Subcutaneous abdominal adipose tissue (tissue), 5 donors: ENCODE measurements around the gene VPS8.

Experiments
- H3K27ac ChIP-seq: one replicate; pipeline ENCODE4 v1.7.0; 2013; ENCODE audit warnings: low read depth, mild to moderate bottlenecking, inconsistent platforms, low read length, moderate library complexity
- H3K27me3 ChIP-seq, 5 donors: one replicate each; pipeline ENCODE4 v1.7.0; 2013; ENCODE audit warnings: low read length in 5 of 5, inconsistent platforms in 1 of 5; ENCODE audit not compliant: control insufficient read depth in 5 of 5, insufficient read depth in 4 of 5
- H3K36me3 ChIP-seq, 5 donors: one replicate each; pipeline ENCODE4 v1.7.0; 2013; ENCODE audit warnings: low read length in 5 of 5; ENCODE audit not compliant: control insufficient read depth in 5 of 5, insufficient read depth in 5 of 5
- H3K4me1 ChIP-seq, 5 donors: one replicate each; pipeline ENCODE4 v1.7.0; 2013; ENCODE audit warnings: low read length in 5 of 5, mild to moderate bottlenecking in 3 of 5, moderate library complexity in 1 of 5; ENCODE audit not compliant: control insufficient read depth in 5 of 5, insufficient read depth in 5 of 5
- H3K4me3 ChIP-seq, 5 donors: one replicate each; pipeline ENCODE4 v1.7.0; 2013; ENCODE audit warnings: low read length in 5 of 5, low read depth in 1 of 5
- H3K9ac ChIP-seq, 5 donors: one replicate each; pipeline ENCODE4 v1.7.0; 2013; ENCODE audit warnings: low read length in 5 of 5, mild to moderate bottlenecking in 4 of 5, moderate library complexity in 3 of 5
- H3K9me3 ChIP-seq, 5 donors: one replicate each; pipeline ENCODE4 v1.7.0; 2013; ENCODE audit warnings: low read length in 5 of 5; ENCODE audit not compliant: control insufficient read depth in 5 of 5
- donor health status: healthy.
- donor health status: healthy.
- donor health status: healthy.
- donor health status: healthy.
- donor health status: healthy.

VPS8 gene

DNA sequence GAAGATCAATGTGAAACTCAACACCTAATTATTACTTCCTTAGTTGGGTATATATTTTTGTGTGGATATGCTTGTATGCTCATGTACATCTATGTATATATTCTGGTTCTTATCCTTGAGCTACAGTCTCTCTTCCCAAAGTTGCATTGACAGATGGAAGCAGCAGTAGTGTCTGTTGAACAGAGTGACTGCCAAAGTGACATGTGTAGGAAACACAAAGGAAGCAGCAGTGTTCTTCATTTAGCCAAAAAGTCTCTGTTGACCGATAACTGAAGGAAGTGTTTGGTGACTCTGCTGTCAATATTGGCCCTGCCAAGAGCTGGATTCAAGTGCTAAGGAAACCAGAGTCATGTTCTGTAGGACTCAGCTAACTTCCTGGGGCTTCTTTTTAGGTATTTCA lies 217.1 kb downstream of the VPS8 start:
- H3K36me3 ChIP-seq, result peaks cover 4 to 40% (median 19%) of the 10 kb centered on the region in 5 donors
- H3K27ac ChIP-seq, result no peak overlapping the region

DNA sequence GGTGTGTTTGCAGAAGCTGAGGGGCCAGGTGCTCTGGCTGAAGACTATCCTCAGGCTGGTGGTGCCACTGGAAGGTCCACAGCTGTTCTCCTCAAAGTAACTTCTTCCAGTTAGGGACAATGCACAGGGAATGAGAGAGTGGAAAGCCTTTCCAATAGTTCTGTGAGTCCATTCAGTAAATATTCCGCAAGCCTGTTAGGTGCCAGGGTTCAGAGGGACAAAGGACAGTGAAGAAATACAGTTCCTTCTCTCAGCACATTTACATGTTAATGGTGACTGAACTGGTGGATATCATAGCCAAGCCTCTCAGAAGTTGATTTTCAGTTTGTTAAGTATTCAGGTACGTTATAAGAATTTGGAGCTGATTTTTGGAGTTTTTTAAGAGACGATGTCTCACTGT lies 218.4 kb downstream of the VPS8 start:
- Histone ChIP-seq H3K9ac (no peak overlapping the region), H3K4me1 (no peaks in the 10 kb centered on the region), H3K36me3 (peaks cover 4 to 32% (median 13%) of the 10 kb centered on the region in 5 donors), H3K27me3 (no peaks in the 10 kb centered on the region), H3K4me3 (no peak overlapping the region), H3K27ac (no peak overlapping the region), H3K9me3 (no peaks in the 10 kb centered on the region)

More for the DNA sequence above, 217.1 kb downstream of the VPS8 start:
- H3K27me3 ChIP-seq, result no peaks in the 10 kb centered on the region
- no peak overlapping the region for H3K9ac ChIP-seq
- H3K4me3 ChIP-seq, result no peak overlapping the region
- H3K9me3 ChIP-seq, result no peaks in the 10 kb centered on the region
- no peaks in the 10 kb centered on the region for H3K4me1 ChIP-seq

- Histone ChIP-seq H3K27ac (no peak overlapping the region), H3K9ac (no peak overlapping the region), H3K4me1 (no peaks in the 10 kb centered on the region), H3K4me3 (no peak overlapping the region), H3K9me3 (no peaks in the 10 kb centered on the region), H3K27me3 (no peaks in the 10 kb centered on the region), H3K36me3 (peaks cover 4 to 26% (median 13%) of the 10 kb centered on the region in 5 donors)
Measured at GRCh38 chr3:185030951-185031350, 219.0 kb downstream of the VPS8 start.

DNA sequence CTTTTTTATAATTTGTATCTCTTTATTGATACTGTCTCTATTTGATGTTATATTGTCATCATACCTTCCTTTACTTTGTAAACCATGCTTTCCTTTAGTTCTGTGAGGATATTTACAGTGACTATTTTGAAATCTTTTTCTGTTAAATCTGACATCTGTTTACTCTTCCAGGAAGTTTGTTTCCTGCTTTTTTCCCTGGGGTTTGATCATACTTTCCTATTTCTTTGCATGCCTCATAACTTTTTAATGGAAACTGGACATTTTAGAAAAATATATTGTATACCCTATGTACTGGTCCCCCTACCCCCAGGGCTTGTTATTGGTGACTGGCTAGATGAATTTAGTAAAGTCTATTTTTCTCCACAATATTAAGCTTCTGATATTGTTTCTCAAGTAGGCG lies 225.8 kb downstream of the VPS8 start:
- Histone ChIP-seq H3K36me3 (peaks cover 0 to 8% (median 0%) of the 10 kb centered on the region in 5 donors), H3K4me1 (no peaks in the 10 kb centered on the region), H3K27me3 (no peaks in the 10 kb centered on the region), H3K27ac (no peak overlapping the region), H3K9ac (no peak overlapping the region), H3K4me3 (no peak overlapping the region), H3K9me3 (peaks cover 0 to 2% (median 0%) of the 10 kb centered on the region in 5 donors)

GRCh38 chr3:185040425-185040824 lies 228.5 kb downstream of the VPS8 start:
- Histone ChIP-seq H3K27ac (no peak overlapping the region), H3K36me3 (no peaks in the 10 kb centered on the region), H3K4me3 (no peak overlapping the region), H3K9ac (no peak overlapping the region), H3K9me3 (peaks cover 0 to 2% (median 0%) of the 10 kb centered on the region in 5 donors), H3K4me1 (peaks cover 0 to 9% (median 6%) of the 10 kb centered on the region in 5 donors), H3K27me3 (no peaks in the 10 kb centered on the region)

- Histone ChIP-seq H3K4me3 (no peak overlapping the region), H3K27me3 (no peaks in the 10 kb centered on the region), H3K27ac (no peak overlapping the region), H3K4me1 (peaks cover 0 to 20% (median 13%) of the 10 kb centered on the region in 5 donors), H3K36me3 (no peaks in the 10 kb centered on the region), H3K9ac (no peak overlapping the region), H3K9me3 (peaks cover 0 to 2% (median 0%) of the 10 kb centered on the region in 5 donors)
Measured at GRCh38 chr3:185041540-185041939, 229.6 kb downstream of the VPS8 start.

GRCh38 chr3:185042312-185043050 lies 230.5 kb downstream of the VPS8 start:
- Histone ChIP-seq H3K27me3 (no peaks in the 10 kb centered on the region), H3K36me3 (no peaks in the 10 kb centered on the region), H3K4me3 (no peak overlapping the region), H3K27ac (no peak overlapping the region), H3K9ac (no peak overlapping the region), H3K4me1 (peaks cover 0 to 27% (median 16%) of the 10 kb centered on the region in 5 donors), H3K9me3 (no peaks in the 10 kb centered on the region)

GRCh38 chr3:185046164-185046515 lies 234.2 kb downstream of the VPS8 start:
- peaks cover 0 to 30% (median 24%) of the 10 kb centered on the region in 5 donors for H3K36me3 ChIP-seq
- peak overlapping the region; percentile 2 for H3K27ac ChIP-seq
- no peaks in the 10 kb centered on the region for H3K9me3 ChIP-seq
- no peak overlapping the region for H3K4me3 ChIP-seq
- no peak overlapping the region for H3K9ac ChIP-seq
- H3K4me1 ChIP-seq, result peaks cover 0 to 27% (median 16%) of the 10 kb centered on the region in 5 donors
- H3K27me3 ChIP-seq, result no peaks in the 10 kb centered on the region

- Histone ChIP-seq H3K27me3 (no peaks in the 10 kb centered on the region), H3K9ac (no peak overlapping the region), H3K36me3 (peaks cover 0 to 35% (median 24%) of the 10 kb centered on the region in 5 donors), H3K4me3 (no peak overlapping the region), H3K4me1 (peaks cover 0 to 27% (median 16%) of the 10 kb centered on the region in 5 donors), H3K9me3 (no peaks in the 10 kb centered on the region), H3K27ac (peak overlapping the region; percentile 2)
Measured at GRCh38 chr3:185046603-185047002, 234.6 kb downstream of the VPS8 start.

- no peak overlapping the region for H3K4me3 ChIP-seq
- H3K27me3 ChIP-seq, result no peaks in the 10 kb centered on the region
- no peak overlapping the region for H3K27ac ChIP-seq
- peaks cover 0 to 26% (median 16%) of the 10 kb centered on the region in 5 donors for H3K4me1 ChIP-seq
- H3K36me3 ChIP-seq, result peaks cover 9 to 62% (median 42%) of the 10 kb centered on the region in 5 donors
- no peaks in the 10 kb centered on the region for H3K9me3 ChIP-seq
- H3K9ac ChIP-seq, result no peak overlapping the region
Measured at GRCh38 chr3:185049710-185050109, 237.7 kb downstream of the VPS8 start.
